ENCODE results near the gene ZEB1.
"Not testable (repeated sequence)": the region's sequence is repeated elsewhere in the genome, so short reads cannot be mapped to it uniquely, and the experiment has no call there.

Gene ZEB1

DNA sequence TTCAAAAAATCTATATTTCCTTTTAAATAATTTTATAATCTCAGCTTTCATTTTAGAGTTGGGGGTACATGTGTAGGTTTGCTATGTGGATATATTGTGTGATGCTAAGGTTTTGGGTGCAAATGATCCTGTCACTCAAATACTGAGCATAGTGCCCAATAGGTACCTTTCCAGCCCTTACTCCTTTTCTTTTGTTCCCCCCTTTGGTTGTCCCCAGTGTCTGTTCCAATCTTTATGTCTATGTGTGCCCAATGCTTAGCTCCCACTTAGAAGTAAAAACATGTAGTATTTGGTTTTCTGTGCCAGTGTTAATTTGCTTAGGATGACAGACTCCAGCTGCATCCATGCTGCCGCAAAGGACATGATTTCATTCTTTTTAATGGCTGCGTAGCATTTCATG, 103.6 kb downstream of the ZEB1 start:
- no peak for DNase-seq (ENCODE audit: low read depth, low spot score)

DNA sequence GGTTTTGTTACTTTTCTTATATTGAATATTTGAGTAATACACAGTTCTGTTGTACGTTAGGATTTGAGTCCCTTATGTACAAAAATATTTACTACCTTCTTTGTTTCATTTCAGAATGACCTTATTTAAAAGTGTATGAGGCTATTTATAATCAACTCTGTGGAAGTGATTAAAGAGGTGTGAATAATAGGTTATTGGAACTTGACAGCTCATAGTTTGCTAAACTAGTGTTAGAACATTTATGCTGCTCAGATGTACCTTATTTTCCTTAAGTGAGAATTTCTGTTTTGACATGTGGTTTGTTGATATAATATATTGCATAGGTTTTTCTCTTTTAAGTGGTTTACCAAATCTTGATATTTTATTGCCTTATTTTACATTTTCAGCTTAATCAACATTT, 105.5 kb downstream of the ZEB1 start:
- no peak for DNase-seq (ENCODE audit: low read depth, low spot score)

DNA sequence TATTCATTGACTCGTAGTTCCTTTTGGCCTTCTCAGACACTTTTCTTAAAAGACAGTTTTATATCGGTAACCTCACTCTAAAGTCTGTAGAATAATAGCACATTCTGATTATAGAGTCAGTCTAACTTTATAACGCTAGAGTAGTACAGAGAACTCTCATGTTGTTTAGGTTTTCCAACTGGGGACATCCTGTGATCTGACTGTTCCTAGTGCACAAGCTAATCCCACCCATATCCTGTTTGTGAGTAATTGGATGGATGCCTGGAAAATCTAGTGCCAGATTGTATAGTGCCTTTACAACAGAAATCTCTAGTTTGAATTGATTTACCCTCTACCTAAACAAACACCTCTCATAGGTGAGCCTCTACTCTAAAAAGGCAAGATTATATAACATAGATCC, 107.4 kb downstream of the ZEB1 start:
- no peak for DNase-seq (ENCODE audit: low read depth, low spot score)

DNA sequence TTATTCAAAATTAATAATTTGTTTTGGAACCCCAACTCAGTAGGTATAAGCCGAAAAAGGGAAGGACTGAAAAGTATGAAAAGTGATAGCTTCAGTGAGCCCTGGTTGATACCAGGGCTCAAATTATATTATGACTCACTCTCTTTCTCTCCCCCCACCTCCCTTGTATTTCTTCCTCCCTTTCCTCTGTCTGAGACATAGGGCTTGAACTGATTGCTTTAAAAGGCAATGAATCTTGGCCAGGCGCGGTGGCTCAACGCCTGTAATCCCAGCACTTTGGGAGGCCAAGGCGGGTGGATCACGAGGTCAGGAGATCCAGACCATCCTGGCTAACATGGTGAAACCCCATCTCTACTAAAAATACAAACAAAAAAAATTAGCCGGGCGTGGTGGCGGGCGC, 108.3 kb downstream of the ZEB1 start:
- not testable (repeated sequence) for DNase-seq (ENCODE audit: low read depth, low spot score)

DNA sequence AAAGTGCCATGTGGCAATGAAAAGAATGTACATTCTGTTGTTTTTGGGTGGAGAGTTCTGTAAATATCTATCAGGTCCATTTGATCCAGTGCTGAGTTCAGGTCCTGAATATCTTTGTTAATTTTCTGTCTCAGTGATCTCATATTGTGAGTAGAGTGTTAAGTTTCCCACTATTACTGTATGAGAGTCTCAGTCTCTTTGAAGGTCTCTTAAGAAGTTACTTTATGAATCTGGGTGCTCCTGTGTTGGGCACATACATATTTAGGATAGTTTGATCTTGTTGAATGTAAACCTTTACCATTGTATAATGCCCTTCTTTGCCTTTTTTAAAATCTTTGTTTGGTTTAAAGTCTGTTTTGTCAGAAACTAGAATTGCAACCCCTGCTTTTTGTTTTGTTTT, 109.5 kb downstream of the ZEB1 start:
- not testable (repeated sequence) for DNase-seq (ENCODE audit: low read depth, low spot score)

DNA sequence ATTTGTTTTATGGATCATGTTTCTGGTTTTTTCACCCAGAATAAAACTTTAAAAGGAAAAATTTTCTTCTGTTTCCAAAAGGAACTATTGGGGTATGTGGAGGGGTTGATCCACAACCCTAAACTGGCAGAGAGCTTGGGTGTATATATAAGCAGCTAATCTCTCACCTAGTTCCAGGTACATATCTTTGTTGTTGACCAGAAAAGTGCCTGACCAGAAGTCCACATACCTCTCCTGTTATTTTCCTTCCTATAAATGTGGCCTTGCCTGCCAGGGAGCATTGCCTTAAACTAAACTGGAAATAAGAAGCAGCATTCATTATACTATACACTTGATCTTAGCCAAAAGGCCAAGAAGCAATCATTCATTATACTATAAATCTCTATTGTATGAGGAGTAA, 112.0 kb downstream of the ZEB1 start:
- no peak for DNase-seq (ENCODE audit: low read depth, low spot score)

DNA sequence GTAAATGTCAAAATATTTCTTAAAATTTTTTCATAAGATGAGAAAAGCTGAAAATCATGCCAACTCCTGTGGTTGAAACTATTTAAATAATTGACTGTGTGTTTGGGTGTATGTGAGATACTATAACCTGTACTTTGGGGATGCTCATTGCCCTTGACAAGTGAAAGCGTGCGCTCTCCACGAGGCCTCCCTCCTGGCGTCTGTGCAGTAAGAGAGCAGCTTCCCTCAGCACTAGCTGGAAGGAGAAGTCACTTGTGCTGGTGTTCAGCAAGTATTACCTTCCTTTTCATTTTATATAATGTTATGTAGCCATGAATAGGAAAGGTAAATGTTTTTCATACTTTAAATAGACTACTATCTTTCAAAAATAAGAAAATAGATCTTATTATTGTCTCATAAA, 118.9 kb downstream of the ZEB1 start:
- no peak for DNase-seq (ENCODE audit: low read depth, low spot score)

DNA sequence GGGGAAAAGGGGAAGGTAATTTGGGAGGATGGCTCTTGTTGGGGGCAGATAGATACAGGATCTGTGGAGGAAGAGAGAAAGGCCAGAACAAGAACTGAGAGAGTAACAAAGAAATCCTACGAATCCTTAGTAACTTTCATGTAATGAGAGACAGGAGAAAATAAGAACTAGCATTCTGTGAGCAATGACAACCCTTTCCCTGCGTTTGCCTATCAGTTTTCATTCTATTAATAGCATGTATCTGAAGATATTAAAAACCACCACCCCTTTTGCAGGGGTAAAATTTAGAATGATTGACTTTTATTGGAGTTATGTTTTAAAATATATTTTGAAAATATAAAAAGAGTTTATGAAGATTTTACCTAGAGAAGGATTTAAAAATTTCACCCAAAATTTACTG, 132.8 kb downstream of the ZEB1 start:
- DNase-seq (ENCODE audit: low read depth, low spot score), result no peak

DNA sequence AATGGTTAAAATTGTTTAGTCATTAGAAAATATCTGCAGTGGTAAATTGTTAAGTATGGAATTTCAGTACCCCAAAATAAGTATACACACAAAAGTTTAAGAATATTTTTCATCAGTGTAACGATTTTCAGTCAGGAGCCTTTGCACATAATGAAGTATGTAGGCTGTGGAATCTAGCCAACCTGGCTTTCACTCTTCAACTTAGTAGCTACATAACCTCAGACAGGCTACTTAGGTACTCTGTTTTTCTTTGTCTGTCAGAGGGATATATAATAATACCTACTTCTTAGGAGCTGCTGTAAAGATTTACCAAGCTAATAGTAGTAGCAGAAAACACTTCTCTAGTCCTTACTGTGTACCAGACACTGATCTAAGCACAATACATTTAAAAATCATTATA, 137.5 kb downstream of the ZEB1 start:
- no peak for DNase-seq (ENCODE audit: low read depth, low spot score)

DNA sequence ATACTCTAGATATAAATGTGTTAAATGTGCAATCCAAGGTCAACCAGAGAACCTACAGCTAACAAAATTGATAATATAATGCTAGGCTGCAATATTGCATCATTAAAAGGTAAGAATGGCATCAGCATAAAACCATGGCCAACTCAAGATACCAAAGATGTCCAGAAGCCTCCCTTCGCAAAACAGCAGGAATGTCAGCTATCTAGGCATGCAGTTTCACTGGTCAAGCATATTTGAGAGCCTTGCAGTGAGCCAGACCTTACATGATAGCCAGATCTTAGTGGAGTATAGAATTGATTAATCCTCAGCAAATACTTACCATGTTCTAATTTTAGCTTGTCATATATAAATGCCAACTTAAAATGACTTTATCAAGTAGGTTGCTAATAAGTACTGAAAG, 138.8 kb downstream of the ZEB1 start:
- no peak for DNase-seq (ENCODE audit: low read depth, low spot score)

DNA sequence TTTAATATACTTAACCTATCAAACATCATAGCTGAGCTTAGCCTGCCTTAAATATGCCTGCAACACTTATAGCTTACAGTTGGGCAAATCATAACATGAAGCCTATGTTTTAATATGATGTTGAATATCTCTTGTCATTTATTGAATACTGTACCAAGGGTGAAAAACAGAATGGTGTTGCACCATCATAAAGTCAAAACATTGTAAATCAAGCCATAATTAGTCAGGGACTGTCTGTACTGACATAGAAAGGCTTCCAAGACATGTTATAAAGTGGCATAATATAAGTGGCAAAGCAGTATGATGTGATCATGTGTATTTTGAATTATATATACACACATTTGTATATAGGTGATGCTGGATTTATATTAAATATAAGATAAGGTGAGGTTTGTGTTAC, 140.0 kb downstream of the ZEB1 start:
- no peak for DNase-seq (ENCODE audit: low read depth, low spot score)

DNA sequence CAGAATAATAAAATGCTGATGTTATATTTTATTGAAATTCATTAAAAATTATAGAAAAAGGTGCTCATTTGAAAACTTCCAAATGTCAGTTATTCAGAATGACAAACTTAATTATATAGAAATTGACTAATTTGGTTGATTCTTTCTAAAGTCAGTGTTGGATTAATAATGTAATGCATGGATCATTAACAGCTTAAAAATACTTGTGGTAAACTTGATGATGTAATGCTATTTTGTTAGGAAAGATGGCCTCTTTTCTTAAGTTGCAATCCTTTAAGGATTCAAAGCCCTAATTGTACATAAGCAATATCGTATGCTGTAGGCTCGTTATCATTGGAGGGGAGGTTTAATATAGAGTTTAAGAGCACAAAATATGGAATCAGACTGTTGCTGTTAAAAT, 141.2 kb downstream of the ZEB1 start:
- no peak for DNase-seq (ENCODE audit: low read depth, low spot score)

DNA sequence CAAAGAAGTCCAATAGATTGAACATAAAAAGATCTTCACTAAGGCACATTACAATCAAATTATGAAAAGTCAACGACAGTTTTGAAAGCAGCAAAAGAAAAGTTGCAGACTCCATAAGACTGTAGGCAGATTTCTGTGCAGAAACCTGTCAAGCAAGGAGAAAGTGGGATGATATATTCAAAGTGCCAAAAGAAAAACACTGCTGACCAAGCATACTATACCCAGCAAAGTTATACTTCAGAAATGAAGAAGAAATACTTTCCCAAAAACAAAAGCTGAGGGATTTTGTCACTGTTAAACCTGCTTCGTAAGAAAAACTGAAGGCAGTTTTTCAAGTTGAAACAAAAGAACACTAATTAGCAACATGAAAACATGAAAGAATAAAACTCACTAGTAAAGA, 145.5 kb downstream of the ZEB1 start:
- DNase-seq (ENCODE audit: low read depth, low spot score), result no peak

DNA sequence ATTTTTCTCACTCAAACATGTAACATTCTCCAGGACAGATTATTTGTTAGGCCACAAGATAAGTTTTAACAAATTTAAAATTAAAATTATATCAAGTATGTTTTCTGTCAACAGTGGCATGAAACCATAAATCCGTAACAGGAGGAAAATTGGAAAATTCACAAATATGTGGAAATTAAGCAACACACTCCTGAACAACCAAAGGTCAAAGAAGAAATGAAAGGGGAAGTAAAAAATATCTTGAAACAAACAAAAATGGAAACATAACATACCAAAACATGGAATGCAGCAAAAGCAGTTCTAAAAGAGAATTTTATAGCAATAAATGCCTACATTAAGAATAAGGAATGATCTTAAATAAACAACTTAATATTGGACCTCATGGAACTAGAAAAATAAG, 147.3 kb downstream of the ZEB1 start:
- DNase-seq (ENCODE audit: low read depth, low spot score), result no peak

DNA sequence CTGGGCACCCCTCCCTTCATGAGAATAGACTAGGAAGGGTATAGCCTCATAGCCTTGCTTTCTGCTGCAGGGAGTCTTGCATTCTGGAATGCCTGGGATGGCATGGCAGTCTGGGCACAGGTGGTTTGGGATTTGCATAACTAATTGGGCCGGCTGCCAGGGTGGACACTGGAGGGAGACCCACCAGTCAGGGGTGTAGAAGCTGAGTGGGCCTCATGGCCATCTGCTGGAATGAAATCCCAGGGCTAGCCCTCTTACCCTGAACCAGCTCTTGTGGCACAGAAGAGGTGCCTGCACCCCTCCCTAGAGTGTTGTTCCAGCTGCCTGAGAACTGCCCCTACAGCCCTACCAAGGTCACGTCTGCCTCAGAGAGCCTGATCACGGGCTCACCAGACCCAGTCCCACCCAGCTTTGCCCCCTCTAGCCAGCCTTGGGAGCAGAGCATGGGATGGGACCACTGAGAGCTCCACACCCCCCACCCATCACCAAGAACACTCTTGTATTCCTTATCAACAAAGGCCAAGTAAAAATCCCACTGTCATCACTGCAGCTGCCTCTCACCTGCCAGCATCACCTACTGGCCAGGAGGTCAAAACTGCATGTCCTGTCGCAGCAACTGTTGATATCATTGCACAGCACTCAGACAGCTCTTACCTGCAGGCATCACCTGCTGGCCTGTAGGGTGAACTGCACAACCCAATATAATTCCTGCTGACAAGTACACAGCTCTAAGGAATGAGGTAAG, 148.9 kb downstream of the ZEB1 start:
- peak; percentile 62 for DNase-seq (ENCODE audit: low read depth, low spot score)

DNA sequence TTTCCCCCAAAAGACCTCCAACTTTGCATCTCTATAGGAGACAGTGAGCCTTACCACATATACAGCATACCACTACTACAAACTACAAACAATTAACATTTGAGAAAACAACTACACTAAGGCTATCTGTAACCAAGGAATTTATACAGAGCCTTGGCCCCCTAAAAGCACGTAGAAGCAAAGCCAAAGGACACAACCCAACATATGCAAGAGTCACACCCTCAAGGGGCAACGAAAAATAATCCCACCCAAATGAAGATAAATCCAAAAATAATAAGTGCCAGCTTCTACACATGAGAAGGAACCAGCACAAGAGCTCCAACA, 149.5 kb downstream of the ZEB1 start:
- DNase-seq (ENCODE audit: low read depth, low spot score), result no peak

DNA sequence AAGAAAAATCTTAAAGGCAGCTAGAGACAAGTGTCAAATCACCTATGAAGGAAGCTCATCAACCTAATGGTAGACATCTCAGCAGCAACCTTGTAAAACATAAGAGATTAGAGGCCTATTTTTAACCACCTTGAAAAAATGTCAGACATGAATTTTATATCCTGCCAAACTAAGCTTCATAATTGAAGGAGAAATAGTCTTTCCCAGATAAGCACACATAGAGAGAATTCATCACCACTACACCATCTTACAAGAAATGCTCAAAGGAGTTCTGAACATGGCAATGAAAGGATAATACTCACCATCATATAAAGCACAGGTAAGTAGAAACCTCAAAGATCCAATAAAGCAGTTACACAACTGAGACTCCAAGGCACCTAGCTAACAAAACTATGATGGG, 156.5 kb downstream of the ZEB1 start:
- DNase-seq (ENCODE audit: low read depth, low spot score), result no peak

DNA sequence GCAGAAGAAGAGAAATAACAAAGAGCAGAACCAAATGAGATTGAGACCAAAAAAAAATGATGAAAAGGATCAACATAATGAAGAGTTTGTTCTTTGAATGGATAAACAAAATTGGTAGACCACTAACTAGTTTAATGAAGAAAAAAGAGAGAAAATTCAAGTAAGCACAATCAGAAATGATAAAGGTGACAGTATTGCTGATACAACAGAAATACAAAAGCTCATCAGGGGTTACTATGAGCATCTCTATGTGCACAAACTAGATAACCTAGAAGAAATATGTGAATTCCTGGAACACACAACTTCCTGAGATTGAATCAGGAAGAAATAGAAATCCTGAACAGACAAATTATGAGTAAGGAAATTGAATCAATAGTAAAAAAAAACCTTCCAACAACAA, 157.1 kb downstream of the ZEB1 start:
- DNase-seq (ENCODE audit: low read depth, low spot score), result no peak

DNA sequence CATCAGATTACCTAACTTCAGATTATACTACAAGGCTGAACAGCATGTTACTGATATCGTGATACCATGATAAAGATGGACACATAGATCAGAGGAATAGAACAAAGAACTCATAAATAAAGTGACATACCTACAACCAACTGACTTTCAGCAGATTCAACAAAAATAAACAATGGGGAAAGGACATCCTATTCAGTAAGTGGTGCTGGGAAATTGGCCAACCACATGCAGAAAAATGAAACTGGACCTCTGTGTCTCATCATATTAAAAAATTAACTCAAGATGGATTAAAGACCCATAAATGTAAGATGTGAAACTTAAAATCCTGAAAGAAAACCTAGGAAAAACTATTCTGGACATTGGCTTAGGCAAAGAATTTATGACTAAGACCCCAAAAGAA, 158.6 kb downstream of the ZEB1 start:
- DNase-seq (ENCODE audit: low read depth, low spot score), result no peak

DNA sequence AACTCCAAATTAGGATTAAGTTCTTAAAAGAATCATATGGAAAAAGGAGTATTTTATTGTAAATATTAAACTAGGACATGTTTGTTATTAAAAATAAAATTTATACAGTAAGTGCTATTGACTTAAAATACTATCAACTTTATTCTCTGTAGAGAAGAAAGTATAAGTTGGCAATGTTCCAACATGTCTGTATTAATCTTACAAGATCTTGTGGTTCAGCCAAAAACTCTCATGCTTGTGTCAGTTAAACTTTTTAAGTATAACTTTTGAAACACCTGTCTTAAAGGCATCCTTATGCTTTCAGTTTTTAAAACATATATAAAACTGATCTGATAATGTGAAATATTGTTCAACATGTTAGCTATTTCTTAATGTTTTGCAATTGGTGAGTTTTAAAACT, 160.7 kb downstream of the ZEB1 start:
- DNase-seq (ENCODE audit: low read depth, low spot score), result no peak

DNA sequence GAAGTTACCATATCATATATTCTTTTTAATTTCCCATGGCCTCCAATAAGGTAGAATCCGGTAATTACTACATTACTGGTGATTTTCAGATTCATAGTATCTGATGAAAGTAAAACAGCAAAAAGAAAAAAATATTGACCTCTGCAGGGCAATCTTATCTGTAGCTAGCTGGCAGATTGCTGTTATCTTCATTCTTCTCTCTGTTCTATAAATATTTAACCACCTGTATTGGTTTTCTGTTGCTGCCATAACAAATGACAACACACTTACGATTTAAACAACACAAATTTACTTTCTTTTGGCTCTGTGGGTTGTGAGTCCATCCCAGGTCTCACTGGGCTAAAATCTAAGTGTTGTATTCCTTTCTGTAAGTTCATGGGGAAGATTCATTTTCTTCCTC, 164.5 kb downstream of the ZEB1 start:
- DNase-seq (ENCODE audit: low read depth, low spot score), result no peak

DNA sequence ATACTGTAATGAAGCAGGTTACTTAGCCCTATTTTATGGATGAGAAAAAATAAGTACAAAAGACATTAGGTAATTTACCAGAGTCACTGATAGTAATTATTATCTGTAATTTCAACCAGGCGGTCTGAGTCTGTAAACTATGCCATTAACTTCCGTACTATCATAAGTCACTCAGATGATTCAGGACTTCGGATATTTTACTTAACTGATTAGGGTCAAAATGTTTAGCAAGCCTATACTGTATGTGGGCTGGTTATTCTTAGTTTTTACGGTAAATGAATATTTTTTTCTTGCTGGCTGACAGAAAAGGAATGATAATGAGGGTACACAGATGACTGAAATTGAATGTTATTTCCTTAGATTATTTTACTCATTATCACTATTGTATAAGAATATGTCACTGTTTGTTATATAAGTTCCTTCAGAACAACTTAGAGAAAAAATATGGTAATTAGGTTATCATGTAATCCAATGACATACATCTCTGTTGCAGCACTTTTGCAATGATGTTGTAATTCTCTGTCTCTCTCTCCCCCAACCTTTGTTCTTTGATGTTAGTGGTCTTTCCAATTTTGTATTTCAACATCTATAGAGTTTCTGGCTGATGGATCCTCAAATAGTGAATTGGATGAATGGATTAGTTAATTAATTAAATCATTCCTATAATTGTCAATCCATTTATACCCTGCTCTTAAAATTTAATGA, 165.6 kb downstream of the ZEB1 start:
- DNase-seq (ENCODE audit: low read depth, low spot score), result no peak

DNA sequence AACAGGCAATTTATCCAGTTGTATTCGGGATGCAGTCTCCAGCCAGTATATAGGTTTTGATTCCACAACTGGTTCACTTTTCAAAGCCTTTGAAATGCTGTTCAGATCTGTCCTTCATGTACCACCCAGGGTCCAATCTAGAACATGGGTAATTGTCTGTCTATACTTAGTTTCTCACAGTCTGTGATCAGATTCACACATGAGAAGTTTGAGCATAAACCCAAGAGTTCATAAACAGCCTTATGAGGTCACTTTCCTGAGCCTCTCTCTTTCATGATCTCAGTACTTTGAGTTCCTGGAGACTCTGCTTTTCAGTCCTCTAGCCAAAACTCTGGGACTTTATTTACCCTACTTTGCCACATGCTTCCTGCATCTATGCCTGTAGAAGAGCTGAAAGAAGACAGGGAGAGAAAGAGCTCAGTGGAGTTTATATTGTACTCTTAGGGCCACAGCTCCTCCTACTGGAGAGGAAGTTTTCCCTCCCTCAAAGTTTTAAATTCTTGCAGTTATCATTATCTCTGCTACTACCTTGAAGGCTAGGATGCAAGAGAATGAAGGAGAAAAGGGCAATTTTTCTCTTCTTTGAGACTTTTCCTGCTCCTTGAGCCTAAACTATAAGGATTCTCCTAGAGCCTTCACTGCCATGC, 172.0 kb downstream of the ZEB1 start:
- DNase-seq (ENCODE audit: low read depth, low spot score), result peak; percentile 46

Measured in ELF-1 (cell line).